Ramos (cell line): ENCODE results near the gene LRP1B.

Experiments used
- in situ Hi-C: fragments of 300-500 bp; cut with MboI; formaldehyde crosslinking; loops from one replicate; pipeline ENCODE4 v1.14.3; 2022; ENCODE audit warnings: low sequenced_read_pairs; ENCODE audit not compliant: unreplicated experiment

LRP1B gene

DNA sequence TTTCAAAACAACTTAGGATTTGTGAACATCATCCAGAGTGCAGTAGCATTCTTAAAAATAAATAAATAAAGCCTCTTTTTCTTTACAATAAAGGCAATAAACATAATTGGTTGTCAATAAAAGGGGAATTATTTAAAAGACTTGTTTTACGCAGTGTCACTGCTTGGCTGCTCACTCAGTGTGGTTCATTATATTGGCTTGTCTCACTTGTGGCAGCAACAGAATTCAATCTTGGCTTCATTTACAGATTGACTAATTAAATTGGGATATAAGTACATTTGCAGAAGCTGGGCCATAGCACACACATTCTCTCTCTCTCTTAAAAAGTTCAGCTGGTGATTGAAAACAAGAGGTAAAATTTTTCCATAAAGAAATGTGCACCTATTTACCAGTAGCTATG is 1027.6 kb downstream of the LRP1B start:
- in situ Hi-C loops: no loop called here

DNA sequence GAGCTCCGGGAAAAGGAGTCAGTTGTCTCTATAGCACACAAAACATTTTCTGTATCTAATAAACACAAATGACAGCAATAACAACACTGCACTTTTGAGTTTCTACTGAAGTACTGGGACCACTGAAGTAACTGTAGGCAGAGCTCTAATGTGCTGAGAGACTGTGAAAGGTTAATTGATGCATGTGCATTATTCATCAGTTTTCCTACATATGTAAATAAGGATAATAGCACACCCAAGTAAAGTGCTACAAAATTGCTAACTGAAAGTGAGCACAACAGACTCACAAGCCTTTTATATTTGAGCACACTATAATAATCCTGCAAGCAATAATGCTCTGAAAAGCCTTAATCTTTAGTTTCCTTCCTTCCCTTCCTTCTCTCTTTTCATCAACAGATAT is 1051.6 kb downstream of the LRP1B start:
- in situ Hi-C loops: no loop called here

DNA sequence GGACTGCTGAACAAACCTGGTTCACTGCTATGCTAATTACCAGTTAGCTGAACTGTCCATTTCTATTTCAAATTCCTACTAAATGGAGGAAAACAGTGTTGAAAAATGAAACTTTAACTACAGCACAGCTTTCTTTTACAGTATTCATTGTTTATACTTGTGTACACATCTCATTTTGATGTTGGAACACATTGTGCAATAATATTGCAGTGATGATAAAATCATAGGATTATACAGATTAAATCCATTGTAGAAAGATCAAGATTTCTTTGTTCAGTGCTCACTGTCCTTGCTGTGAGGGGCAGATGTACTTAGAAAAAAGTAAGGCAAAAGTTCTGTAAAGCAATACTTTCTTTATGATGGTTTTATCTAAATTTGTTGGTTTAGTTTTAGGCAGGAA is 1055.1 kb downstream of the LRP1B start:
- in situ Hi-C loops: no loop called here

DNA sequence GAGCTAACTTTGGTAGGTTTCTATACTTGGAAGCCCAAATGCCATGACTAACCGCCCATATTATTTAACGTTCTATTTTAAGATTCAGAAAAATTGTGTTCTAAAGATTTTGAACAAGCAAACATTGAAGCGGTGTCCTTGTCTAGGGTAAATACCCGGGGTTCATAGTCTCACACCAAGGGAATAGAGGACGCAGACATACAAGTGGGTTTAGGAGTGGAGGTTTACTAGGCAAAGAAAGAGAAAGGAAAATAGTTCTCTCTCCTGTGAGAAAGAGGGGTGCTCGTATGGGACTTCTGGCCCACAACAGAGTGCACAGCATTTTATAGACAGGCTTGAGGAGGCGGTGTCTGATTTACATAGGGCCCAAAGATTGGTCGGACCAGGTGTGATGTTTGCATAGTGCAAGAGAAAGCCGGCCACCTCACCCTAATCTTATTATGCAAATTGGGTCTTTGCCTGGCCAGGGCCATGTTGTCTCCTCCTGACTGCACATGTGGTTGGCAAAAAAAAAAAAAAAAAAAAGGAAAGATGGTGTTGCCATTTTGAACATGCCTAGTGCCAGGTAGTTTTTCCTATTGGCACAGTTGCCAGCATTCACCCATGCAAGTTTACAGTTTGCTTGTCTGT is 1062.6 kb downstream of the LRP1B start:
- in situ Hi-C loops: no loop called here

DNA sequence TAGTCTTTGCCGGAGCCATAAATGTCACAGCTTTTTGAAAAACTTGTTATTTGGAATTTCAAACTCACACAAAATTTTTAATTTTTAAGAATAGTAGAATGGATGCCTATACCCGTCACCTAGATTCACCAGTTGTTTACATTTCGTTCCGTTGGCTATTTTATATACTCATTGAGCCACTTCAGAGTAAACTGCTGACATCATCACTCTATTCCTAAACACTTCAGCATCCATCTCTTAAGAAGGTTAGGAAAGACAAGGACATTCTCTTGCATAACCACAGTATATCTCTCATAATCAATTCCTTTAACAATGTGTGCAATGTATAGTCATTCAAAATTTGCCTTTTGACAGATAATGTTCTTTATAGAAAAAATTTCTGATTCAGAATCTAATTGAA is 1065.8 kb downstream of the LRP1B start:
- in situ Hi-C loops: no loop called here

DNA sequence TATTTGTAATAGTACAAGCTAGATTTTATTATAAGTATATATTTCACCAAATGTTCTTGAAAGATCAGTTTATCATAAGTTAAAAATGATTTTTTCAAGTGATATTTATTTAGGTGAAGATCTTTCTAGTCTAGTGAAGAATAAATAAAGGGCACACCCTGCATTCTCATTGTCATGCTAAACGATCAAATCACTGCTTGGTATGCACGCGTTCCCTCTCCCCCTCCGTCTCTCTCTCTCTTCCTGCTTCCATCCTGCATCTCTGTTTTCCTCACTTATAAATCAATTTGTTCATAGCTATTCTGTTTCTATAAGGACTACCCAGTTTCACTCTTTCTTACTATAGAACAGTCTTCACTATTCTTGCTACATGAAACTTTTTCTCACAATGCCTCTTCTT is 1067.4 kb downstream of the LRP1B start:
- in situ Hi-C loops: no loop called here

DNA sequence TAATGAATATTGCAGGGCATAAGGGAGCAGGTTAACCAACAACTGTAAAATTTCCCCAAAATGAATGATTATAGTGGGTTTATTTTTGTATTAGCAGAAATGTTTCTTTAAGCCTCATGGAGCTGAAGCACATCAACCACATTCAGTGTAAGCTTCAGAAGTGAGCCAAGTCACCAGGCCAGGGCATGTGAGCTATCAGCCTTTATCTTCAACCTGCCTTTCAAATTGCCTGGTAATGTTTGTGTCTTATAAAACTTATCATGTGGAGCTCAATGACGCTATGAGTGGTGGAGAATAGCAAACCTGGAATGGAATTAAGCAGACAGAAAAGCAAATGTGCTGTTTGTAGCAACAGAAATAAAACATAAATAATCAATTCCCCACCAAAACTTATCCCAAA is 1068.4 kb downstream of the LRP1B start:
- in situ Hi-C loops: no loop called here

DNA sequence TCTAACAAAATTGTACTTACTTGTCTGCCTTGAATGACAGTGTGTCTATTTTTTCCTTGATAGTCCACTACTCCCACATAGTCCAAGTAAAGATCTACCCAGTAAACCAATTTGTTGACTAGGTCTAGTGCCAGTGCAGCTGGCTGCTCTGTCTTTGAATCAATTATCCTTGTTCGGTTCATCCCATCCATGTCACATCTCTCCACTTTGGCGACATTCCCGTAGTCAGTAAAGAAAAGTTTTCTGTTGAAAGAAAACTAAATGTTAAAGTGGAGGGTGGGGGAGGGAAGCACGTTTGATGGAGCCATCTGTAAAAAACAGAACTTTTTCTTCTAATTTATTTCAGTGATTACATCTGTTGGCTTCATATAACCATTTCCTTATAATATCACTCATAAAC is 1068.8 kb downstream of the LRP1B start:
- in situ Hi-C loops: no loop called here

DNA sequence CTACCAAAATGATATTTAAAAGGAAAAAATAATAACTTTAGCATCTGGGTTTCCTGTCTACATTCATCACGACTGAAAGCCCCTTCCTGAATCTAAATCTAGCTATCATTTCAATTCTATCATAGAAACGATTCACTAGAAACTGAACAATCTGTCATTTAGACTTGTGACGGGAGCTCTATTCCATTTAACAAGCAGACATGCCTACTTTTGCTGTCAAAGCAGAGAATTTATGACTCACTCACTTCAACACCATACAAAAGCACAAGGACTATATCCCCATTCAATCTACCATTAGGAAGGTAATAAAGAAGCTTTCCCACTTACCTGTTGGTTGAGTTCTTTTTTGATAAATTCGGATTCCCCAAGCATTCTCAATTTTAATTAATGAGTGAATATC is 1072.3 kb downstream of the LRP1B start:
- in situ Hi-C loops: no loop called here

DNA sequence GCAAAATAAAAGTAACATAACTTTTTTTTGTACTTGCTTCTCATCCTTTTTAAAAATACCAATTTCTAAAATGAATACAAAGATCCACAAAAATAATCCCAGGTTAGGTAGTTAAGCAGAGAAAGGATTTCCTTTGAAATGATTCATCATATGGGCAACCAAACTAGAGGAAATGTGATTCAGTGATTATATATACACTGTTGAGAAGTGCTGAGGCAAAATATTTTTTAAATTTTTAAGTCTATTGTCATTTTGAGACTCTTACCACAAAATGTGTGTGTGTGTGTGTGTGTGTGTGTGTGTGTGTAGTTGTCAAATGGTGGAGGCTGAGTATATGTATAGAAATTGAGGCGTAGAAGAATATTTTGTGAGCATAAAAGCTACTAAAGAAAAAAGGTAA is 1075.3 kb downstream of the LRP1B start:
- in situ Hi-C loops: no loop called here

DNA sequence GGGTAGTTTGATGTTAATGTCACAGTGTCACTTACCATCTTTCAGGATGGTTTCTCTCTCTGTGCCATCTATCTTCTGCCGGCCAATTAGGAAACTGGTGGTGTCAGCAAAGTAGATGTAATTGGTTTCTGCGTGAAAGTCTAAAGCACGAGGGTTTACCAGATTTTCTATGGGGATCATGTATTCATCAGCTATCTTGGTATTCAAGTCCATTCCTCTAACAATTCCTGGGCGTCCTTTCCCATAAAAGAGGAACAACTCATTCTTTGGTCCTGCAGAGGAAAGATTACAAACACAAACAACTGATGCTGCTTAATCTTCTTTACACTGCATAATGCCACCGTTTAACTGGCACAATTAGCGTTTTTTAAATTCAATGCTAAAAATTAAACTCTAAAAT is 1081.9 kb downstream of the LRP1B start:
- in situ Hi-C loops: no loop called here

DNA sequence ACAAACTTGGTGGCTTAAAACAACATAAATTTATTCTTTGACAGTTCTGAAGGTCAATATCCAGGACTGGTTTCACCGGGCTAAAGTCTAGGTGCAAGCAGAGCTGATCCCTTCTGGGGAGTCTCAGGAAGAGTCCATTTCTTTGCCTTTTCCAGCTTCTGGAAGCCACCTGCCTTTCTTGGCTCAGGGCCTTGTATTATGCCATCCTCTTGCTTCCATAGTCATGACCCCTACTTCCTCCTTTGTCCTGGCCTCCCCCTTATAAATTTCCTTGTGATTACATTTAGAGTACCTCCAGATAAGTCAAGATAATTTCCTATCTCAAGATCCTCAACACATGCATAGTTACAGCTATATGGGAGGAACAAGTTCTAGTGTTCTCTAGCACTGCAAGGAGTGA is 1089.5 kb downstream of the LRP1B start:
- in situ Hi-C loops: no loop called here

DNA sequence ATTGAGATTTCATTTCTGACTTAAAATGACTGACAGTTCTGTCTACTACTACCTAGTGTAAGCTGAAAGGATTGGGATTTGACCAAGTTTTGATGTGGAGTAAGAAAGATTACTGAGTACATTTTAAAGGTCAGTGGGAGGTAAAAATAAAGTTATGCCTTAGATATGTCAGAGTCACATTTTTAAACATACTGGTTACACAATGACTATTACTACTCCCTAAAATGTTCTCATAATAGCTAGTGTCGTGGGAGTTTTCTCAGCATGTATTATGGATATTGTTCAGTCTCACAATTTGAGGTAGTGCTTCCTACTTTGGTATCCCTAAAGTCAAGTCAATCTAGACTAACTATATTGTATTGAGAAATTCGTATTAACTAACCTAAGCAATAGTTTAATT is 1092.5 kb downstream of the LRP1B start:
- in situ Hi-C loops: no loop called here

DNA sequence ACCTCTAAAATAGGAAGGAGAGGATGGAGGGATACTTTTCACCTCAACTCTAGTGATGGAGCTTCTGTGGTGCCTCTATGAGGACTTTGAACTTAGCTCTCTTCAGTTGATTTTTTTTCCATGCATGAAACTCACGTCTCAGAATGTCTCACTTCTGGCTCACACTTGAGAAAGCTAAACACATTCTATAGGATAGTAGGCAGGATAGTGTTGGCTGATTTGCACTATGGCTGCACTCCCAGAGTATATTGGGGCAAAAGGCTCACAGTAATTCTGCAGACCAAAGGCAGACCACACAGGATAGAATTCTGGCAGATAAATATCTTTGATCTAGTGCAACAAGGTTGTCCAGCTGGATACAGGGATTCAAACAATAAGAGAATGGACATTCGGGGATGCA is 1093.5 kb downstream of the LRP1B start:
- in situ Hi-C loops: no loop called here

DNA sequence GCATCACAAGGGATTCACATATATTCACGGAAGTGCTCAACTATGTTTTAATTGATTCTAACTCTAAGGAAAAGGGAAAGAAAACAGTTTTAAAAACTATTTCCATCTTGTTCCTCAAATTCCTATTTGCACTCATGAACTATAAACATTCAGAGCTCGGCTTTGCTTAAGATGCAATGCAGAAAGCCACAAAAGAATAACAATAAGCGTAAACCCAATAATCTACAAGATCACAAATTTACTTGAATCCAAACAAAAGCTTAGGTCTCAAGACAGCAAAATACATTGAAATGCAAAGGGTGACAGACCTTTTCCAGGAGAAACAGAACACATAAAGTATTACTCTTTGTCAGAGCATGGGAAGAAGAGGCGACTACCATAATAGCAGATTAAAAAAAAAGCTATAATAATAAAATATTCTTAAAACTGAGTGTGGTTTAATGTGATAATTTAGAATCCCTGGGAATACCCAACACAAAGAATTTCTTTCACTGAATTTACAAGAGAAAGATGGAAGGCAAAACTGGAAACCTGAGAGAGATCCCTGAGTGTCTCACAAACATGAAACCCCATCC is 1094.9 kb downstream of the LRP1B start:
- in situ Hi-C loops: no loop called here

DNA sequence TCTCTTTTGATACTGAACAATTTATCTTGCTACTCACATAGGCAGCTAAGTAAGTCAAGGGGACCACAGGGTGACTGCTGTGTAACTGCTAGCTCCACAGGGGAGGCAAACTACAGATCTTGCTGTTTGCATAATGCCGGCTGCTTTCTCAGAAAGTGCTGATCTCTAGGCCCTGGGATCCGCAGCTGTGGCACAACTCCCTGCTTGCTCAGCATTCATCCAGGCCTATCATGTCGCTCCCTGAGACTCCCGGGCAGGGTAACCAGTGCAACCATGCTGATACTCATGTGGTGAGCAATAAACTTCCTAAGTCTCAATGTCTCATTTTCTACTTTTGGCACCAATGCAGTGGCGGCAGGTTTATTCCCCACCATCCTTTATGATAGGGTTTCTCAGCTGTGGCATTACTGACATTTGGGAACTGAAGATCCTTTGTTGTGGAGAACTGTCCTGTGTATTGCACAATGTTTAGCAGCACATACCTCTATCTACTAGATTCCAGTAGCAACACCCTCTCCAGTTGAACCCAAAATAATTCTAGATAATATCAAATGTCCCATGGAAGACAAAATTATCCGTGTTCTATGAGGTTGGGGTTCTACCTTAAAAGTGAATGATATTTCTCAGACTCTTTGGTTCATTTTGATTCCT is 1101.3 kb downstream of the LRP1B start:
- in situ Hi-C loops: no loop called here

DNA sequence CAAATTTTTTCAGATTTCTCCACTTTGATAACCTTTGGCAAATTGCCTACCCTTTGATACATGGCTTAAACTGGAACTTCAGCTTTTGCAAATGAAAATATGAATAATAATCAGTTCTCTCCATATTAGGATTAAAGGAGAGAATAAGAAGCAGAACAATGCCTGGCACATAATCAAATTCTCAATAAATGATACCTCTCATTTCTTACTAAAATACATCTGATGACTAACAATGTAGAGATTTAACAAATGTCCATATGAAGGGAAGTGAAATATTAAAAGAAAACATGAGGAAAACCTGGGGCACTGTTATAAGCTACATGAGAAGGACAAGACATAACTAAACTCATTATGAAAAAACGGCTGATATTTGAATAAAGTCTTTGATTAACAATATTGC is 1103.6 kb downstream of the LRP1B start:
- in situ Hi-C loops: no loop called here

DNA sequence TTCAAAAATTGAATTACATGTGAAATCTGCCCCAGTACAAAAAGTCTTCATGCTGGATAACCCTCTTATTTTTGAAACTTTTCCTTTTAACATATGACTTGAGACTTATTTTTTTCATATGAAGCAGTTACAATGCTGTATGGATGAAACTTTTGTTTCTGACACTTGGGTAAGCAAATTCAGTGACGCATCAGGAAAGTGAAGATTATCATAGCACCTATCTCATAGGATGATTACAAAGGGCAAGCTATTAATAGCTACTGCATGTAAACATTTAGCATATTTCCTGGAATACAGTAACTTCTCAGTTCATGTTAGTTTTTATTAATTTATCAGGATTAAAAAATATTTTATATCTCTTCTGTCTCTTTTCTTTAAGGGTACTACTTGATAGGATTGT is 1109.2 kb downstream of the LRP1B start:
- in situ Hi-C loops: no loop called here

DNA sequence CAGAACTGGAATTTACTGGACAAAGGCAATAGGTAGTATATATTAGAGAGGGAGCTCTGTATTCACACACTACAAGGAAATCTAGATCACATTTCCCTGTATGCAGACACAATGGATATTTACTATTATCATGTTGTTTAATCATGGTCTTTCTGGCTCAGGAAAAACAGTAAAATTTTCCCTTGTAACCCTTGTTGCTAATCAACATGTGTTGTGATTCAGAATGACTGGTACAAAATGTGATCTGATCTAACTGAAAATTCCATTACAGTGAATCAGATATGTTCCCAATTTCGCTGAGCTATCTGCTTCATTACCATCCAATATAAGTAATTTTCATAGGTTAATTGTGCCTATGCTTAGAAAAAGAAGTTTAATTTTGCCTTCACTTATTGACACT is 1109.7 kb downstream of the LRP1B start:
- in situ Hi-C loops: no loop called here

DNA sequence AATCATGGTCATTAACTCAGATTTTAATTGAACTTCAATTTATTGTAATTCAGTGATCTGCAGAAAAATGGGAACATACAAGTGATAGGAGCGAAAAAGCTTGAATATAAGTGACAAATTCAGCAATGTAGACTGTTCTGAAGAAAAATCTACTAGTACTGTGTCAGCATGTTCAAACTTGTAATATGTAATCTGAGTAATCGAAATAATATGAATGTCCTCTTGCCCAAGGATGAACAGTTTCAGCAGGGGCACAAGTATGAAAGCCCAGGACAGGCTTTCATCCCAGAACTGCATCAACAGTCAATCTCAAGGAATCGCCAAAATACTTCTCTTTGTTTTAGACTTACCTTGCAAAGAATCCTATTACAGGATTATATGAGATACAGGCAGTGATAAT is 1110.5 kb downstream of the LRP1B start:
- in situ Hi-C loops: no loop called here

DNA sequence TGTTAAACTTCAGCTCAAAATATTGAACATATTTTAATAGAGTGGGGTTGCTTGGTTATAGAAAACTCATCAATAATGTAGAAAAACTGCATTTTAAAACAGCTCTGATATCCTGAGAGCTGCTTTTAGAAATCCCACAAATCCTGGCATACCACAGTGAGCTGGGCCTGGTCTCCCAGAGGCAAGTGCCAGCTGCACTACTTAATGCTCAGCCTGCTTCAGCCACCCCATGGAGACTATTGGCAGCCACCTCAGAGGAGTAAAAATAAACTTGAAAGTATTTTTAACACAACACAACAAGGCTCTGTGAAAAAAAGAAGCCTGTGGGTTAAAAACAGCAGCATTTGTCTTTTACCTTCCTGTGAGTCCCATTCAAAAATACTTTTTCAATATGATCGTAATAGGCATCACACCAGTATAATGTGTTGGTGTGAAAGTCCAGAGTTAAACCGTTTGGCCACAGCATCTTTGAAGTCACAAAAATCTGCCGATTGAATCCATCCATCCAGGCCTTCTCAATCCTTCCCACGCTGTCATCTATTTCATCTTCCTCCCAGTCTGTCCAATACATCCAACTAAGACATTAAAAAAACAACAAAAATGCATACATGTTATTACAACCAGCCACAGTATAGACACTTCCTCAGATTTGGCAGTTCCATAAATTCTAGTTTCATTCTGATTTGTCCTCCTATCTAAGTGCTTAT is 1115.3 kb downstream of the LRP1B start:
- in situ Hi-C loops: no loop called here
